Keratinocyte (primary cell): Measurements from ENCODE around the gene R3HDM4.

Experiments used
- CTCF ChIP-seq, 3 experiments: IDR thresholded peaks in 1 of 3; conservative IDR thresholded peaks in 1 of 3; optimal IDR thresholded peaks in 1 of 3; 2 replicates in 2 of 3; 3 replicates in 1 of 3; pipeline versions ENCODE3 to v1.5.1; 2011; ENCODE audit warnings: low read length in 3 of 3, mild to moderate bottlenecking in 3 of 3, moderate library complexity in 2 of 3, control low read depth in 1 of 3, inconsistent platforms in 1 of 3; ENCODE audit not compliant: insufficient read depth in 2 of 3; ENCODE audit errors: extremely low read depth in 1 of 3
- EZH2 ChIP-seq: IDR thresholded peaks from one replicate; pipeline ENCODE4 v1.6.1; 2012; ENCODE audit warnings: inconsistent platforms, mild to moderate bottlenecking, low read length, moderate library complexity

GRCh38 chr19:869245-870177 lies 43.5 kb downstream of the R3HDM4 start:
- TF ChIP-seq EZH2 = no peak
- no peak for TF ChIP-seq CTCF (optimal IDR thresholded peaks at IDR 0.05 in 1 of 3, IDR thresholded peaks at IDR 0.05 in 1 of 3, conservative IDR thresholded peaks at IDR 0.05 in 1 of 3; ENCODE audit: extremely low read depth in 1 of 3, insufficient read depth in 2 of 3, low read length in 3 of 3)
